ENCODE measurements around the gene NKAPL. TPM values are rescaled to one million over a fixed set of nuclear protein-coding genes. Genes with fewer than 3 reads are reported as not detected.

The NKAPL gene
- total RNA-seq, 2 donors from 2014 or later = 5.4 to 6.1 TPM

DNA sequence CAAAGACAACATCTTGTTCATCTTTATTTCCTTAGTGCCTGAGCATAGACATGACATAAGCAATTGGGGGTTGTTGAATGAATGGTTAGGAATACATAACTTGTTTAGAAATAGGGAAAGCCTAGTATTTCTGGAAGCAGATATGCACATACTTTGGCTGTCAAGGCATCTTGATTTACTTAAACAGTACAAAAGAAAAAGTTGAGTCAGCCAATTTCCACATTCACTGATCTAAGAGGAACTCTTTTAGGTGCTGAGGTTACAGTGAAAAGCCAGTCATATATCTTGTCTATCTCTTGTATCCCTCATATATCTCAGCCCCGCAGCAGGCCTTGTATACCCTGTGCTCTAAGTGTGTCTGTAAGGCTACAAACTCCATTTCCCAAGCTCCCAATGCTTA is 18.6 kb upstream of the NKAPL start:
- intact Hi-C loops (cut with DNase I) = no loop called here
- DNase-seq (no peak), ATAC-seq (no peak)

DNA sequence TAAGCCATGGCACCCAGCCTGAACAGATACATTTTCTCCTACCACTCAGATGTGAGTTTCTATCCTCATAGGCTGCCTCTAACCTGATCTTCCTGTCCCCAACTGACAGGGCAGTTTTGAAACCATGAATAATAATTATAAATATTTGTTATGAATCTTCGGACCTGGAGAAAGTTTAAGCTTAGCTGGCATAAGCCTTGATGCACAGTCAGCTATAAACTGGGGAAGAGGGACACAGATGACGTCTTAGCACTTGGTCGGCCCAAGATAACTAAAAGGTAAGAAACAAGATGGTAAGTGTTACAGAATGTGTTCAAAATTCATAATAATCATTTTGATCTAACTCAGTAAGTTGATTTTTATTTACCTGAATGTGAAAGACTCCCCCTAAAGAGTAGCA is 15.2 kb upstream of the NKAPL start:
- no peak for DNase-seq
- intact Hi-C loops (cut with DNase I) = no loop called here
- ATAC-seq = no peak

DNA sequence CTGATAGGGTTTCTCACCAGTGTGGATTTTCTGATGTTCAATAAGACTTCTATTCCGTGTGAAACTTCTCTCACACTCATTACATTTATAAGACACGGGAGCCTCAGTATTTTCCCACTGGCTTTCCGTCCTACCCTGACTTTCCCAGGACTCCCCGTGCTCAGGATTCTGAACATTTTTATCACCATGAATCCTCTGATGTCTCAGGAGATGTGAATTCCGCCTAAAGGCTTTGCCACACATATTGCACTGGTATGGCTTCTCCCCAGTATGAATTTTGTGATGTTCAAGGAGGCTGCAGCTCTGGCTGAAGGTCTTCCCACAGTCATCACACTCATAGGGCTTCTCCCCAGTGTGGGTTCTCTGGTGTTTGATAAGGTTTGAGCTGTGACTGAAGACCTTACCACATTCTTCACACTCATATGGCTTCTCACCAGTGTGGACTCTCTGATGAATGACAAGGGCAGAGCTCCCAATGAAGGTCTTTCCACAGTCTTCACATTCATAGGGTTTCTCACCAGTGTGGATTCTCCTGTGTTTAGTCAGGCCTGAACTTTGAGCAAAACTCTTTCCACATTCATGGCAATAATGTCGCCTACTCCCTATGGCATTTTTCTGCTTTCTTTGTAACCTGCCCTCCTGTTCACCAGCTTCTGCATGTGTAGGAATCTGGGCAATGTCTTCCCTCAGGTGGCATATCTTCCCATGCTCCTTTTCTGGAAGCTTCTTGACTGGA is 13.7 kb upstream of the NKAPL start:
- no peak for ATAC-seq
- intact Hi-C loops (cut with DNase I) = no loop called here
- DNase-seq = no peak

DNA sequence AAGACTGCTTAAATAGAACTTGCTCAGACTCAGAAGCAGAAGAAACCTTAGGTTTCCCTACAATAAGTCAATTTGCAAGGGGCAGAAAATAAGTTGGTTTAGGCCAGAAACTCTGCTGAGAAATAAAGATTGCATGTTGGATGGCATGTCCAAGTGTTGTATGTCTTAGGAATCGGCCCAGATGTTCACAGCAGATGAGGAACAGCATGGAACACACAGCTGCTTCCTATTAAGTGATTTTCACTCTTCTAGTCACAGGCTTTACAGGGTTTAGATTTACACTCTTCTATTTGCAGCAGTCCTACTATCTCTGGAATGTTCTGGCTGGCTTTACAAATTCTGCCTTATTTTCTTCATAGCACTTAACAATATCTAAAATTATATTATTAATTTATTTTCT is 10.2 kb upstream of the NKAPL start:
- DNase-seq (no peak), ATAC-seq (no peak)
- intact Hi-C loops (cut with DNase I) = no loop called here

DNA sequence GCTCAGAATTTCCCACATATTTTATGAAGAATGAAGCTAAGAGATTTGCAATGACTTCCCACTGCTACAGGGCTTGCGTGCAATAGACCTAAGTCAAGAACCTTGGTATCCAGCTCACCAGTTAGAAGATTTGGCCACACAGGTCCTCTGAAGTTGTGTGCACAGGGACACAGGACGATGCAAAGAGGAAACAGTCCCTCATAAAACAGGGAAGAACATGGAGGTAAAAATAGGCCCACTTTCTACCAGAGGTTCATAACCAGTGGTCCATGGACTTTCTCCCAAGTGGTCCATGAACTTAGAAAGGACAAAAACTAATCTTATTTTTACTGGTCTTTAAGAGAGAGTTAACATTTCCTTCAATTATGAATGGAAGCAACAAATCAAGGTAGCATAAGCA is 8.3 kb upstream of the NKAPL start:
- no peak for ATAC-seq
- DNase-seq = no peak
- intact Hi-C loops (cut with DNase I) = no loop called here

DNA sequence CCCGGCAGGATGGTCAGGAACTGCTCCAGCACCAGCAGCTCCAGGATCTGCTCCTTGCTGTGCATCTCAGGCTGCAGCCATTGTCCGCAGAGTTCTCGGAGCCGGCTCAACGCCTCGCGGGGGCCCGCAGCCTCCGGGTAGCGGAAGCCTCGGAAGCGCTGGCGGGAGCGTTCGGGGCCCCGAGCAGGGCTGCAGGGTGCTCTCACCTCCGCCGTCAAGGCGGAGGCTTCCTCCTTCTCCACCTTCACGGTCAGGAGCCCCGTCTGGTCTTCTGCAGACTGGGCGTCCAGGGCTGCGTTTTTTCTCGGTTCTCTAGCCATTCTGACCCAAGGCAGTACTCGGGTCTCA is 7.5 kb upstream of the NKAPL start:
- intact Hi-C loops (cut with DNase I) = no loop called here
- no peak for DNase-seq
- ATAC-seq = peak; percentile 18 to 53

DNA sequence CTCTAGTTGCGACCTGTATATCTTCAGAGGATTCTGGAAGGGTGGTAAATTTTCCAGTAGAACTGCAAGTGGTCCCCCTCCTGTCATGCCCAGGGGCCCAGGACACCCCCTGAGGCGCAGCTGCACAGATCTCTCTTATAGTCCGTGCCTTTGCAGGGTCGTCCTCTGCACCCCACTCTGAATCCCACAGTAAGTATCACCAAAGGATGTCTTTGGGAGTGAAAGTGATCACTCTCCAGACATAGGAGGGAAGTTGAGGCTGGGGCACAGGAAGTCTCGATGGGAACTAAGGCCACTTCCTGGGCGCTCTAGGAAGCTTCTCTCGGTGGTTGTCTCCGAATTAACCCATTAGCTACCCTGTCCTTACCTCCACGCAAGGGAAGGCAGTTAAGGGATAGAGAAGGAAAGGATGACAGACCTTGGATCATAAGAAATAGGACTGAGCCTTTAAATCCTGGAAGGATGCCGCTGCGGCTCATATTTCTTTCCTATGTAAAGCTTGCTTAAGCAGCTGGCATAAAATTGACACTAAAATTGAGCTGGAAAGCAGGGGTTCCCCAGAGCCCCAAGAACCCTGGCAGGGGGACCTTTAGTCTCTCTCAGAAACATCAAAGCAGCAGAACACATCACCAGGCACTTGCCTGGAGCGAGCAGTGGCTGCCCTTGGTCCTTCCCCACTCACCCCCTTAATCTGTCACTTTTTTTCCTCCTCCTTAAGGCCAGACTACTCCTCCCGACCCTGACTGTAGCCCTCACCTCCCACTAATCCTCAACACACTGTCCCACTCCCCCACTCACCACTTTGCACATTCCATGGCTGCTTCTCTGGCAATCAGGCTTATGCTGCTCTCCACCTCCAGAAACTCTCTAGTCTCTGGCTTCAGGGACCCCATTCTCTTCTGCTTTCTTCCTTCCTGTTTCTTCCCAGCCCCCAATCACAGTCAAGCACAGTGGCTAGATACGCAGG is 6.8 kb upstream of the NKAPL start, which contains the start of gene ZKSCAN4:
Gene ZKSCAN4, minus strand, starts transcription at position 261 of the 967 bp plus-strand sequence. CDS start 289 bp downstream, outside the sequence.
- intact Hi-C loops (cut with DNase I) = no loop called here
- peak; percentile 97 to 98 for ATAC-seq
- peak; percentile 87 for DNase-seq

DNA sequence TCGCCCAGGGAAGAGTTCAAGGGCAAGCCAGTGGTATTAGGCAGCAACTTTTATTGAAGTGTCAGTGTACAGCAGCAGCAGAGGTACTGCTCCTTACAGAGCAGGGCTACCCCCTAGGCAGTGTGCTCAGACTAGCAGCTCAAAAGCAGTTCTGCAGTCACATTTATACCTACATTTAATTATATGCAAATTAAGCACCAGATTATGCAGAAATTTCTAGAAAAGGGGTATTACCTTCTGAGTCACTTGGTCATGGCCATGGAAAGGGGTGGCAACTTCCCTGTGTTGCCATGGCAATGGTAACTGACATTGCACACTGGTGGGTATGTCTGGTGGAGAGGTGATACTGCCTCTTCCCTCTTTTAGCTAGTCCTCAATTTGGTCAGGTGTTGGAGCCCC is 5.0 kb upstream of the NKAPL start:
- no peak for ATAC-seq
- no peak for DNase-seq
- intact Hi-C loops (cut with DNase I) = no loop called here

DNA sequence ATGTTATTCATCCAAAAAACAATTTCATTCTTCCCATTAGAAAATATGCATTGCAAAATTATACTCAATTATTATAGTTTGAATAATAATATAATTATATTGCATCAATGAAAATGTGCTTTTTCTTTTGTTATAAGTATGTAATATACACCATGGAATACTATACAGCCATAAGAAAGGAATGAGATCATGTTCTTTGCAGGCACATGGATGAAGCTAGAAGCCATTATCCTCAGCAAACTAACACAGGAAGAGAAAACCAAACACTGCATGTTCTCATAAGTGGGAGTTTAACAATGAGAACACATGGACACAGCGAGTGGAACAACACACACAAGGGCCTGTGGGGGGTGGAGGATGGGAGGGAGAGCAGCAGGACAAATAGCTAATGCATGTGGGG is 2.1 kb upstream of the NKAPL start:
- intact Hi-C loops (cut with DNase I) = no loop called here
- DNase-seq = no peak
- ATAC-seq = no peak

DNA sequence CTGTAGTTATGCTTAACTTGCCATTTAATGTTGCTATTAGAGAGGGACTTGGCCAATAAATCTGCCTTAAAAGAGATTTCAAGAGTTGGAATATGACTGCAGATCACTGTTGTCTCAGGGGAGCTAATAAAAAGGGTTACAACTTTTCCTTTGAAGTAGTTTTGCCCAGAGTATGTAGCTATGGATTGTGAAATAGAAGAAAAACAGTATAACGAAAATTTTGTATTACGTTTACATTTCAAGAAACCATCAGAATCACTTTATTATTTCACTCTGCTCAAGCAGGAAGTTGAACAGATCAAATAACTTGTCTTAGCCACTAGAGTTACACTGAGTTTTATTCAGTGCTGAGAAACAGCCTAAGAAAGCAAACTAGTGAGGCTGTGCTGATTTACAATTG is 4.8 kb downstream of the NKAPL start:
- ATAC-seq = no peak
- no peak for DNase-seq
- intact Hi-C loops (cut with DNase I) = no loop called here

DNA sequence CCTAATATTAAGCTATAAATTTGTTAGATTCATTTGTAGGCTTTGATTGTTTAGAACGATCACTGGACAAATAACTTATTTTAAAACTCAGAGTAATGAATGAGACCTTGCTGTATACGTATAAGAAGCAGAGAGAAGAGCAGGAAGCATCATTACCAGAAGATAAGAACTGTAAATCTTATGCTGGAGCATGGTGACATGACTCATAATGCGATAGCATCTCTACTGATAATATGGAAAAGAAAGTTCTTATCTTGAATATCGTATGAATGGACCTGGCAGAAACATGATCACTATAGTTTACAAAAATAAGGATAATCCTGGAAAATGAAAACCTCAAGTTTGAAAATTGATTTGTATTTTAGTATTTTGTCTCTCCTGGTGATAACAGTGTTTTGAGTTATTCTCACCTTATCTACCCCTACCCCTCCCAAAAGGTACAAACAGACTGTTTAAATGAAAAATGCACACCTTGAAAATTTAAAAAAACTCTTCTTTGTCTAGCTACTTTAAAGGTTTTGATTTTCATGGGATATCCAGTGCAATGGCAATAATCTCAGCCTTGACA is 5.8 kb downstream of the NKAPL start:
- DNase-seq (no peak), ATAC-seq (no peak)
- intact Hi-C loops (cut with DNase I) = loop anchor here in 1 of 2 donors (5.0 kb wide), 2 partner anchors 67 to 92 kb away; no protein-coding TSS in a partner anchor

DNA sequence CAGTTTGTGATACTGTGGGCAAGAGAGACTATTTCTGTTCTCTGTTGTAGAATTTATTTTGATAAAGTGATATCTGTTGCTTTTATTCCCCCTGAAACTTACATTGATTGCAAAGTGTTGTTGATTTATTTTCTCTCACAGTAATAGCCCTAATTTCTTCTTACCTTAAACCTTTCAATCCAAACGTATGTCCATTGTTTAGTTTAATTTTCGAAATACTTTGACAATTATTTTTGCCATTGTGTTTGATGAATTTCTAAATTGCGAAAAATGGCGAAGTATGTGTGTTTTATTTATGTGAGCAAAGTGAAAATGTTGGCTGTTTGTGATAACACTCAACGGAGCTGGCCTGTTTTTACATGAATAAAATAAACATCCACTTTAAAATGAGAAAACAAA is 7.5 kb downstream of the NKAPL start:
- ATAC-seq (no peak), DNase-seq (no peak)
- intact Hi-C loops (cut with DNase I) = loop anchor here in 1 of 2 donors (5.0 kb wide), 2 partner anchors 66 to 91 kb away; no protein-coding TSS in a partner anchor

DNA sequence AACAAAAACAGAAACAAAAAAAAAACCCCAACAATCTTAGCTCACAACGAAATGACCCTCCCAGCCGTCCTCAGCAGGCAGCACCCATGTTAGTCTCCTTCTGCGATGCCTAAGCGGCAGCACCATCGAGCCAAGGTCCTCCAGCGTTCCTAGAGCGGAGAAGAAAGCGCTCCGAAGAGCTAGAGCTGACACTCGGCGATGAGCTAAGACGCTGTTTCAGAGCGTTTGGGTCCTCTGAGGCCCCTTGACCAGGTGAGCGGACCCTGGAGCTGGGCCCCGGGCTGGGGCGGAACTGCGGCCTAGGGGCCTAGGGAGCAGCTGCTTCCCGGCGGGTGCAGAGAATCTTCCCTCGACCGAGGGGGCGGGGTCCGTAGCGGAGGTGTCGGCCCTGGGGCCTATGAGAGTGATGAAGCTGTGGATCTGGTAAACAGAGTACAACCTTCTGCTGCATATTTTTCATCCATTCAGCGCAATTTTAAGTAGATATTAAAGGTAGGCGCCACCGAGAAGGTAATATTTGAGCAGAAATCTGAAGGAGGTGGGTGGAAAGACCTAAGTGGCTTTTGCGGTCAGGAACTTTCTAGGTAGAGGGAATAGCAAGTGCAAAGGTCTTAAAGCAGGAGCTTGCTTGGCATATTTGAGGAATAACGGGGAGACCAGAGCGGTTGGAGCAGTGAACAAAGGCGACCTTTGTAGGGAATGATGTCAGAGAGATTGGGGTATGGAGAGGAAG is 8.0 kb downstream of the NKAPL start, which contains the start of gene ZSCAN26:
Gene ZSCAN26, plus strand, starts transcription at position 182 of the 733 bp plus-strand sequence. CDS start 4,777 bp downstream, outside the sequence.
- intact Hi-C loops (cut with DNase I) = loop anchor here in 1 of 2 donors (5.0 kb wide), 2 partner anchors 65 to 90 kb away; no protein-coding TSS in a partner anchor
- ATAC-seq = peak; percentile 98

DNA sequence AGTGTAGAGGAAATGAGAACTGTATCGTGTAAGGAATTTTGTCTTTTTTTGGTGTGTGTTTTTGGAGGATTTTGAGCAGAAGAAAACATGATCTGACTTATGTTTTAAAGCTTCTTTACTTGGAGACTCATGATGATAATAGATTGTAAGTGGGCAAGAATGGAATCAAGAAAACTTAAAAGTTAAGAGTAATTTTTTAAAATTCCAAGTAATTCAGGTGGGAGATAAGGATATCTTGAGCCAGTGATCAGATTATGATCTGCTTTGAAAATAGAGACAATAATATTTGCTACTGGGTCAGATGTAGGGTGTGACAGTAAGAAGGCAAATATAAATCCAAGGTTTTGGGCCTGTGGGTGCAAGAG is 8.6 kb downstream of the NKAPL start:
- intact Hi-C loops (cut with DNase I) = loop anchor here in 1 of 2 donors (5.0 kb wide), 2 partner anchors 65 to 90 kb away; no protein-coding TSS in a partner anchor
- no peak for ATAC-seq
- DNase-seq = no peak

More for the DNA sequence above, 8.0 kb downstream of the NKAPL start, which contains the start of gene ZSCAN26:
- peak; percentile 87 for DNase-seq

DNA sequence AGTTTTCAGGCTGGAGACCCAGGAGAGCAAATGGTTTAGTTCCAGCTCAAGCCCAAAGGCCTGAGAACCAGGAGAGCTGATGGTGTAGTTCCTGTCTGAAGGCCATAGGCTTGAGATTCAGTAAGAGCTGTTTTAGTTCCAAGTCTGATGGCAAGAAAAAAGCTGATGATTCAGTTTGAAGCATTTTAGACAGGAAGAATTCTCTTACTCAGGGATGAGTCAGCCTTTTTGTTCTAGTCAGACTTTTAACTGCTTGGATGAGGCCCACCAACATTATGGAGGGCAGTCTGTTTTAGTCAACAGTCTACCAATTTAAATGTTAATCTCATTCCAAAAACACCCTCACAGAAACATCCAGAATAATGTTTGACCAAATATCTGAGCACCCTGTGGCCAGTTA is 10.4 kb downstream of the NKAPL start:
- ATAC-seq (peak in 1 of 2 donors; percentile 48), DNase-seq (no peak)
- intact Hi-C loops (cut with DNase I) = loop anchor here in 1 of 2 donors (5.0 kb wide), 2 partner anchors 63 to 88 kb away; no protein-coding TSS in a partner anchor

DNA sequence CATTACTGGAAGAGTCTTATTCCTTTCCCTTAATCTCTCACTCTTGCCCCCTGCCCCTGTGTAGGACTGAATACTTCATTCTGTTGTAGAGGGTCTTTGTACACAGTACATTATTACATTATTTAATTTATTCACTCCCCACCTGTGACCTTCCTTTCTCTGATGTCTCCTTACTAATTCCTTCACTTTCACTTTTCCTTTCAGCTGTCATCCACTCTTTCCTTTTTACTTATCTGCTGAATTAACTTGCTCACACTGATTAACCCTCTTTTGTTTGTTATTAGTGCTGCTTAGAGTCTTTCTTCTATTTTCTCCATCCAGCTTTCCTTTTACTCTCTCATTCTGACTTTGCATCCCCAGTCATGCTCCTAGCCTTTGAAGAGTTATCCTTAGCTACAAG is 15.8 kb downstream of the NKAPL start:
- intact Hi-C loops (cut with DNase I) = no loop called here
- ATAC-seq = no peak
- DNase-seq = no peak

DNA sequence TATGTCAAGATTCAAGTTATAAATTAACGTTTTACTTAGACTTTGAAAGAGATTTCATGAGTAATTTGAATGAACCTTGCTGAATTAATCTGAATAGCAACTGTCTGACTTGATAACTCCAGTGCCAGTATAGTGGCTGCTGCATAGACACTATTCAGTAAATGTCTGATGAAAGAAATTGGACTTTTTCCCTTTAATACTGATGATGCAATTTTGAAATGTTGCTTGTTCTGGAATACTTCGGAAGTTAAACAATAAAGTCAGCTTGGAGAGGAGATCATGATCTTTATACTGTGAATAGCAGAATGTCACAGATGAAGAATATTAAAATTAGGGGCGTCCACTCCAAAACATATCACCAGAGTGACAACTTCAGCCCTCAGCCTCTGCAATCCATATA is 18.6 kb downstream of the NKAPL start:
- ATAC-seq = no peak
- intact Hi-C loops (cut with DNase I) = no loop called here

DNA sequence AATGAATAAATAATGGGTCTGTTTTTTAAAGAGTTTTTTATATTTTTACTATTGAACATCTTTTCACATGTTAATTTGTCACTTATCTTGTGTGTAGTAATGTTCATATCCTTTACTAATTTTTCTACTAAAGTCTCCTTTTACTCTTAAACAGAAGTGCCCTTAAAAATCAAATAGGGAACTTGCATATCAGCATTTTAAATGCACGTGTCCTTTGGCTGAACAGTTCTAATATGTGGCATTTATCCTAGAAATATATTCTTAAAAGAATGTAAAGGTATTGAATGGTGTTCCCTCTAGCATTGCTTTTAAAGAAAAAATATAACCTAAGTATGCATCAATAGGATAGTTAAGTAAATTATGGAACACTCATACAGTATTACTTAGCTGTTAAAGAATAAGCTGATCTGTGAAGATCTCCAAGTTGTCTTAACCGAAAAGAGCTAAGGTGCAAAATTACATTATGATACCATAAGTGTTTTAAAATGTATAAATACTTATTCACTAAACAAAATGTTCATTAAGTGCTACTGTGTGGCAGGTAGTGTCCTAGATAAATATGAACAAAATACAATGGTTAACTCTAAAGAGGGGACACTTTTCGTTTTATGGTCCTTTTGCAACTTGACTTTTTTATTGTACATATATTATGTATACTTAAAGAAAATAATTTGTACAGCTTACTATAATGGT is 21.6 kb downstream of the NKAPL start:
- intact Hi-C loops (cut with DNase I) = loop anchor here (2.0 to 5.0 kb wide), 2 partner anchors 62 to 76 kb away; no protein-coding TSS in a partner anchor
- ATAC-seq (no peak), DNase-seq (no peak)

More for the DNA sequence above, 18.6 kb downstream of the NKAPL start:
- DNase-seq = no peak
